Colon (tissue), 2 donors: ENCODE measurements around the gene HMCN2.

Experiments
- FAIRE-seq: peaks from 2 replicates; lab custom pipeline; 2012; peaks lifted over from hg19 to GRCh38; lab: Jason Lieb, UNC
- donor health status: control.
- donor health status: control.

HMCN2 gene

DNA sequence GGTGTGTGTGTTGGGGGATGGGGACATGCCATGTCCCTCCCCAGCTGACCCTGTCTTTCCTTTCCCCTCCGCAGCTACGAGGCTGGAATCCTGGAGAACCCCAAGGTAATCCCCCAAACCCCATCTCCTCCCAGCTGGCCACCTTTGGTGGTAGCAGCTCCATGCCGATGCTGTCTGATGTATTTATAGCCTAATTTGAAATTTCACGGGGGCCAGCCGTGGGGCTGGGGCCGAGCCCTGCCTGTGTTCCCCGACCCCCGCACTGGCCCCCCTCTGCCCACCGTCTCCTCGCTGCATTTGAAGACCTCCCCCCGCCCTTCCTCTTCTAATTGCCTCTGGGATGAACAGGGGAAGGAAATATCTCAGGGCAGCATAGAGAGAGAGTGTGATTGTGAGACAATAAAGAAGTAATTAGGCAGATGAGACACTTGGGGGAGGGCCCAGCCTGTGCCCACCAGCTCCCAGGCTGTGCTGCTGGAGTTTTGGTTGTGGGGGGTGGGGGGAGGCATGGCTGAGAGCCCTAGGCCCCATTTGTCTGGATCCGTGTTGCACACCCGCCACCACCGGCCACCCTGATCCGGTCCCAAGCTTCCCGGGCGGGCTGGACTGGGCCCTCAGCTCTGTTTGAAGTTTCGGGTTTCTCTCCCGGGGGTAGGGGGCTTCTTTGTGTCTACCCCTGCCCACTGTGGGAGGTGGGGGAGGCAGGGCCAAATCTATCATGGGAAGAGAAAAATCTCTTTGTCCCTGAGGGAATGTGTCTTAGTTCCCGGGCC lies 206.0 kb downstream of the HMCN2 start:
- no peak for FAIRE-seq

GRCh38 chr9:130472184-130472705 lies 206.7 kb downstream of the HMCN2 start:
- no peak for FAIRE-seq

DNA sequence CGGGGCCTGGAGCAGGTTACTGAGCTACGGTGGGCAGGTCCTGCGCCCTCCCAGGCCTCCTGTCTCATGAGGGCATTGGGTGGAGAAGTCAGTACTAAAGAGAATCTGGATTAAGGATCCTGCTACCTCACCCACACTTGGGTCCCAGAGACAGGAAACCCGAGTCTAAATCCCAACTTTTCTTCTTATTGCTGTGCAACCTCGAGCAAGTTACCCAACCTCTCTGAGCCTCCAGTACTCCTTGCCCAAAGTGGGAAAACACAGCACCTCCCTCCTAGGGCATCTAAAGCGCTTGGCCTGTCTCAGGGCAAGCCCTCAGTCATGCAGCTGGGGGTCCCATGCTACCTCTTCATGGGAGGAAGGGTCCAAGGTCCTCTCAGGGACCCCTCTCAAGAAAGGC lies 207.4 kb downstream of the HMCN2 start:
- FAIRE-seq = no peak

GRCh38 chr9:130473566-130473965 lies 208.0 kb downstream of the HMCN2 start:
- FAIRE-seq = no peak

DNA sequence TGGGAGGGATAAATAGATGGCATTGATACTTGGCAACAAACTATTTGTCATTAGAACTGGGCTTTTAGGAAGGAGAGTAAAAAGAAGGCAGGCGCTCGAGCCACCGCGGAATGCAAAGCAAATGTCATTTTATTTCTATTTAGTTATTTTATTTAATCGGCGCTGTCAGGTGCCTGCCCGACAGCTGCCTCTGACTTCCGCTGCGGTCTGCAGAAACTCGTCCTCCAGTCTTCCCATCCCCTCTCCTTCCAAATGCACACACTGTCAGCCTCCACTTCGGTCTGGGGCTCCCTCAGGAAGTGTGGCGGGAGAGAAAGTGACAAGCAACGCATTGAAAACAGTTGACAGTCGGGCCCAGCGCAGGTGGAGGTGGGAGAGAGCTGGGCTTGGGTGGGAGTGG lies 208.5 kb downstream of the HMCN2 start:
- FAIRE-seq = no peak

DNA sequence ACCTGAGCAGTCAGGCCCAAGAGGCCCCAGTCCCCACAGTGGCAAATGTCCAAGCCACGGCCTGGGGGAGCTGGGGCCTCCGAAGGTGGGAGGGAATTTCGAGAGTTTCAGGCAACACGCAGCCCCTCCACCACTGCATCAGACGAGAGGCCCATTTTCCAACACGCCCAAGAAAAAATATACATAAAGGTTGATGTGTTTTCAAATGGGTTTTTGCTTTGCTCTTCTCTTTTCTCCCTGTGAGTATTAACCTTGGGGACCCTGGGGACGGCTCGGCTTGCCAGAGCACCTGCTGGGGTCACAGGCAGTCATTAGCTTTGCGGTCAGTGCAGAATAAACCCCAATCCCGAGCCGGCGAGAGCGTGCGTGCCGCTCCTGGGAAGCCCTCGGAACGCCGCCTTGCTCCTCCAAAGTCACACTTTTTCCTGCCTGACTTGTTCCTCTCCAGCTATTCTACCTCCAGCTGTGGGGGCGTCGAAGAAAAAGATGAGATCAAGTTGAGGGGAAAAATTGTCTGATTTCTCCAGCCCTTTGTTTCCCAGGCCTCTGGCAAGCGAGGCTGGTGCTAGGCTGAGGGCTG lies 210.7 kb downstream of the HMCN2 start:
- no peak for FAIRE-seq

GRCh38 chr9:130477564-130477963 lies 212.0 kb downstream of the HMCN2 start:
- FAIRE-seq = no peak

DNA sequence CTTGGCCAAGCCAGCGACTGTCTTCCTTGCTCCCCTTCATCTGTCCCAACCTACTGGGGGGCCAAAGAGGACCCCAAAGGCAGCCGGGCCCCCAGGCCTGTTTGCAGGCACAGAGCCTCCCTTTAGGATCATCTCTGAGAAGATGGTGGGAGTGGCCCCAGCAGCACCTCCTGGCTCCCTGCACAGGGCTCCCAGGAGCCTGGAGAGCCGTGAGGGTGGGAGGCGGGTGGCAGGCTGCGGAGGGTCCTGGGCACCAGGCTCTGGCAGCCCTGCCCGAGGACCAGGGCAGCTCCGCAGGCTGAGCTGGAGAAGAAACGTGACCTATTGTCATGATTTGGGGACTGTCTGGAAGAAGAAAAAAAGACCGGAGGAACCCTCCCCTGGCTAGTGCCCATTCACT lies 212.6 kb downstream of the HMCN2 start:
- FAIRE-seq = no peak

DNA sequence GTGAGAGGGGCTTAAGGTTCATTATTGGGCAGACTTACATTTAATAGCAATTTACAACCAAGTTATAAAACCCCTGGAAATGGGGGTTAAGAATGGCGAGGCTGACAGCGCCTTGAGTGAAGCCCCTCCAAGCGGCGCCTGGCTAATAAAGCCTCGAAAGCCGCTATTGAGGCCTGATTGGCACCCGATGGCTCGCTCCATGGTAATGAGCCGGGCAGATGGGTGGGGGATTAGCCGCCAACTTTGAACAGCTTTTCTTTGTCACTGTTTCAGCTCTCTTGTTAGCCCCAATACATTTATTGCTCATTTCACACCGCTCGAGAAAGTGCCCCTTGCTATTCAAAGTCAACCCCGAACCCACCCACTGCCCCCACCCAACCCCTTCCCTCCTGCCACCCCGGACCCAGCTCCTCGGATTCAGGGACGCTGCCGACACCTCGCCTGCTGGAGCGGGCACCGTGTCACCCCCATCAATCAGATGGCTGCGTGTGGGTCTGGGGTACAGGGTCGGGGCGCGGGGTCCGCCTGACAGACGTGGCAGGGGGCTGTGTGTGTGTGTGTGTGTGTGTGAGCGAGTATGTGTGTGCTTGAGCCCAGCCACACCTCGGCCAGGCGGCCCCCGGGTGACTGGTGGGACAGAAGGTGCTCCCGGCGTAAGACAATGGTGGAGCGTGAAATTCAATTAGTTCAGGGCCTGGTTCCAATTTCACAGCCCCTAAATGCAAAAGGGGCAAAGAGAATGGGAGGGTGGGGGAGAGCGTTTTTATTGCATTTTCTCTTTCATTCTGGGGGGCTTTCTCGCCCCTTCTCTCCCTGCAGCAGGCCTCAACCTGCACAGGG lies 213.4 kb downstream of the HMCN2 start:
- no peak for FAIRE-seq

DNA sequence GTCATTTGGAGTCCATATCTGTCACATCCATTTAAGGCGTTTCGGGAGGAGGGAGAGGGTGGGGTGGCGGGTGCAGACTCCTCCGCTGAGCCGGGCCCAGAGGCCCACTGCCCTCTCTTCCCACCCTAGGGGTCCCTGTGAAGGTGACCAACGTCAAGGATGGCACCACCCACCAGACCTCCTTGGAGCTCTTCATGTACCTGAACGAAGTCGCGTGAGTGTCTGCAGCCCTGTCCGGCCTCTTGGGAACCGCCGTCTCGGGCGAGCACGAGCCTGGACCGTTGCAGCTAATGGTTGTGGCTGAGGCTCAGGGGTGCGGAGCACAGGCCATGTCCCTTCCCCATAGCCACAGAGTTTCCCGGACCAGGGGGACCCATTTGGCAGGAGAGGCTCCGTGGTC lies 214.0 kb downstream of the HMCN2 start:
- FAIRE-seq = no peak

GRCh38 chr9:130480673-130481072 lies 215.1 kb downstream of the HMCN2 start:
- FAIRE-seq = no peak

DNA sequence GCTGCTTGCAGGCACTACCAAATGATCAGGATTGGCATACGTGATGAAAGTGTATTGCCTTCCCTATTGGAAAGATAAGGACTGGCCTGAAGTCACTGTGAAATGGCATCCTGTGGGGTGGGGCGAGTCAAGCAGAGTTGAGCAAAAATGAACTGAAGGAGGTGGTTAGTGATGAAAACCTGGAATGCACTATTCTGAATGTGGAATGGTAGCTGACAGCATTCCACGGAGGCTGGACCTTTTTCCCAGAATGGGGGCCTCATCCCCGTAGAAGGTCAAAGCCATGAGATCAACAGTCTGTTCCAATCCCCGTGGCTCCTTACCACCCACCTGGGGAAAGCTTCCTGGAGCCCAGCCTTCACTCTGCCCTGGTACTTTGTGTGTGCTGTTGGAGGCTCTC lies 216.9 kb downstream of the HMCN2 start:
- FAIRE-seq = no peak

GRCh38 chr9:130483371-130483971 lies 217.9 kb downstream of the HMCN2 start:
- FAIRE-seq = no peak
